HG02884 (cell line): ENCODE measurements around the gene GAS2.
A peak's percentile ranks its signal among the peaks of the same experiment; 100 is the strongest.
"Not testable (repeated sequence)": the region's sequence is repeated elsewhere in the genome, so short reads cannot be mapped to it uniquely, and the experiment has no call there.

Source experiments
- ATAC-seq: cut with Tn5 transposase; IDR thresholded peaks from one replicate; pipeline ENCODE4 v1.9.1; 2021; ENCODE audit warnings: mild to moderate bottlenecking, moderate library complexity; ENCODE audit not compliant: unreplicated experiment

Gene GAS2

GRCh38 chr11:22666325-22666687 lies at the start of gene GAS2:
Gene GAS2, plus strand, starts transcription at chr11:22666611. Its CDS starts 8,259 bp downstream, at chr11:22674870.
- peak; percentile 12 for ATAC-seq

- no peak for ATAC-seq
Measured at GRCh38 chr11:22617868-22618267, 48.5 kb upstream of the GAS2 start.

GRCh38 chr11:22624742-22625447 lies 41.5 kb upstream of the GAS2 start:
- peak; percentile 48 for ATAC-seq

GRCh38 chr11:22625448-22626287 lies 40.7 kb upstream of the GAS2 start, which contains the start of gene FANCF:
Gene FANCF, minus strand, starts transcription at chr11:22625823. Its CDS starts 13 bp downstream, at chr11:22625810.
- ATAC-seq, result peak; percentile 96

GRCh38 chr11:22626573-22627239 lies 39.7 kb upstream of the GAS2 start:
- no peak for ATAC-seq

GRCh38 chr11:22627421-22627820 lies 39.0 kb upstream of the GAS2 start:
- no peak for ATAC-seq

GRCh38 chr11:22633354-22633902 lies 33.0 kb upstream of the GAS2 start:
- ATAC-seq, result no peak

- ATAC-seq, result no peak
Measured at GRCh38 chr11:22634897-22635629, 31.3 kb upstream of the GAS2 start.

GRCh38 chr11:22635689-22636088 lies 30.7 kb upstream of the GAS2 start:
- ATAC-seq, result no peak

- no peak for ATAC-seq
Measured at GRCh38 chr11:22640862-22641261, 25.5 kb upstream of the GAS2 start.

GRCh38 chr11:22641559-22641958 lies 24.9 kb upstream of the GAS2 start:
- no peak for ATAC-seq

GRCh38 chr11:22652346-22652745 lies 14.1 kb upstream of the GAS2 start:
- ATAC-seq, result not testable (repeated sequence)

GRCh38 chr11:22656130-22656529 lies 10.3 kb upstream of the GAS2 start:
- ATAC-seq, result no peak

- ATAC-seq, result peak; percentile 95
Measured at GRCh38 chr11:22657101-22657694, 9.2 kb upstream of the GAS2 start.

GRCh38 chr11:22659783-22660182 lies 6.6 kb upstream of the GAS2 start:
- ATAC-seq, result no peak

GRCh38 chr11:22666688-22667439 lies 453 bp downstream of the GAS2 start:
- peak; percentile 38 for ATAC-seq

GRCh38 chr11:22668005-22668796 lies 1.8 kb downstream of the GAS2 start:
- no peak for ATAC-seq

- no peak for ATAC-seq
Measured at GRCh38 chr11:22669368-22669767, 3.0 kb downstream of the GAS2 start.

- ATAC-seq, result no peak
Measured at GRCh38 chr11:22670830-22671229, 4.4 kb downstream of the GAS2 start.
